K562 (cell line): Measurements from ENCODE around the gene PPP2R5A. TPM values are rescaled to one million over a fixed set of nuclear protein-coding genes. Genes with fewer than 3 reads are reported as not detected.
A peak's percentile ranks its signal among the peaks of the same experiment; 100 is the strongest.

Experiments used
- ATAC-seq: fragments of 200-7000 bp; cut with Tn5 transposase; 3 replicates; pipeline ENCODE4 v1.9.1; 2020; ENCODE audit warnings: moderate library complexity
- BruUV-seq: library from RNA; stranded (reverse); fragments of 400-500 nt; replicated peaks from 2 replicates; lab custom pipeline; 2021; lab: Mats Ljungman, UMichigan
- CTCF ChIA-PET: fragments of 300-600 bp; formaldehyde crosslinking; extraction: SDS; loops from one replicate; lab custom pipeline; 2021; ENCODE audit warnings: low intra/inter-chr PET ratio; lab: Yijun Ruan, JAX
- POLR2A ChIA-PET: fragments of 300-600, 350-650 bp; sonication (Branson Sonifier 250); formaldehyde crosslinking; extraction: SDS; loops from one replicate; lab custom pipeline; 2021; ENCODE audit warnings: antibody characterized with exemption, inconsistent platforms; lab: Yijun Ruan, JAX
- DNase-seq, 4 experiments: peaks; one replicate each; pipeline versions ENCODE4 v3.0.0 to v3.0.0-alpha.2; 2011 to 2018; ENCODE audit warnings: low spot score in 3 of 4, mixed read lengths in 3 of 4; ENCODE audit errors: extremely low read depth in 1 of 4
- FAIRE-seq: peaks from 2 replicates; lab custom pipeline; 2011; peaks lifted over from hg19 to GRCh38; lab: Jason Lieb, UNC
- H2AFZ ChIP-seq: 2 replicates; pipeline ENCODE4 v1.6.0; 2011; ENCODE audit warnings: low read depth, low read length, control low read depth, inconsistent platforms
- H3K27ac ChIP-seq: fragments of 200-600 bp; 3 replicates; pipeline ENCODE4 v1.8.0; 2011; ENCODE audit warnings: low read depth, mild to moderate bottlenecking, control low read depth, inconsistent platforms, low read length, moderate library complexity, mixed read lengths; ENCODE audit errors: extremely low read depth
- H3K27me3 ChIP-seq, 2 experiments: fragments of 300-600 bp in 1 of 2; 2 replicates in 1 of 2; 3 replicates in 1 of 2; pipeline versions ENCODE4 v1.6.0 to v1.8.0; 2011; ENCODE audit warnings: inconsistent platforms in 2 of 2, low read length in 2 of 2, mild to moderate bottlenecking in 1 of 2, mixed read lengths in 1 of 2, moderate library complexity in 1 of 2; ENCODE audit not compliant: control insufficient read depth in 2 of 2, insufficient read depth in 2 of 2
- H3K36me3 ChIP-seq: fragments of 300-600 bp; 3 replicates; pipeline ENCODE4 v1.8.0; 2011; ENCODE audit warnings: mild to moderate bottlenecking, low read length, inconsistent platforms; ENCODE audit not compliant: control insufficient read depth, insufficient read depth
- H3K4me1 ChIP-seq, 2 experiments: fragments of 200-600 bp in 1 of 2; replicated peaks in 1 of 2; 2 replicates in 1 of 2; 3 replicates in 1 of 2; pipeline versions ENCODE4 v1.5.1 to v1.8.0; 2011; ENCODE audit warnings: inconsistent platforms in 2 of 2, low read length in 2 of 2, mild to moderate bottlenecking in 1 of 2, mixed read lengths in 1 of 2, moderate library complexity in 1 of 2; ENCODE audit not compliant: control insufficient read depth in 2 of 2, insufficient read depth in 2 of 2
- H3K4me2 ChIP-seq: 2 replicates; pipeline ENCODE4 v1.6.1; 2011; ENCODE audit warnings: low read length, control low read depth, inconsistent platforms, mixed read lengths; ENCODE audit not compliant: insufficient read depth
- H3K4me3 ChIP-seq: fragments of 200-600 bp; sonication (generic), shearing (Covaris generic); 2 replicates; pipeline ENCODE4 v1.5.1; 2016; ENCODE audit warnings: control low read depth, inconsistent platforms
- H3K79me2 ChIP-seq: fragments of 200-600 bp; 3 replicates; pipeline ENCODE4 v1.8.0; 2011; ENCODE audit warnings: low read length, inconsistent platforms; ENCODE audit not compliant: control insufficient read depth, insufficient read depth
- H3K9ac ChIP-seq, 2 experiments: 2 replicates each; pipeline versions ENCODE4 v1.6.0 to v1.6.1; 2011; ENCODE audit warnings: low read depth in 2 of 2, low read length in 2 of 2, control low read depth in 1 of 2, inconsistent platforms in 1 of 2, mild to moderate bottlenecking in 1 of 2, mixed read lengths in 1 of 2; ENCODE audit not compliant: insufficient read depth in 1 of 2
- H3K9me1 ChIP-seq: one replicate; pipeline ENCODE4 v1.6.0; 2011; ENCODE audit warnings: inconsistent platforms, mild to moderate bottlenecking, low read length, moderate library complexity; ENCODE audit not compliant: control insufficient read depth, insufficient read depth
- H3K9me3 ChIP-seq: replicated peaks from 2 replicates; pipeline ENCODE4 v1.5.1; 2011; ENCODE audit warnings: low read depth, low read length, inconsistent platforms; ENCODE audit not compliant: control insufficient read depth, insufficient read depth
- H4K20me1 ChIP-seq: replicated peaks from 2 replicates; pipeline ENCODE4 v1.6.1; 2011; ENCODE audit warnings: low read length, inconsistent platforms, mixed read lengths; ENCODE audit not compliant: control insufficient read depth, insufficient read depth
- CCAR2 ChIP-seq: fragments of 200-400 bp; formaldehyde crosslinking; IDR thresholded peaks from 2 replicates; pipeline ENCODE4 v1.6.1; 2017; ENCODE audit warnings: mild to moderate bottlenecking, low read depth, low read length
- RBM34 ChIP-seq: fragments of 200-400 bp; formaldehyde crosslinking; IDR thresholded peaks from 2 replicates; pipeline ENCODE4 v1.6.1; 2018; ENCODE audit warnings: low read length, borderline replicate concordance; ENCODE audit not compliant: insufficient read depth
- ZNF609 ChIP-seq: sonication (generic); formaldehyde crosslinking; IDR thresholded peaks from 2 replicates; pipeline ENCODE4 v1.8.1; 2023; ENCODE audit warnings: missing genetic modification reagents, mild to moderate bottlenecking, borderline replicate concordance
- ZNF668 ChIP-seq: fragments of 250-450 bp; sonication (Bioruptor Pico); IDR thresholded peaks from 2 replicates; pipeline ENCODE4 v1.8.0; 2022; ENCODE audit warnings: mild to moderate bottlenecking, inconsistent platforms
- WGBS: fragments of 100-300 bp; shearing (Covaris generic); methylation state at CpG from one replicate; pipeline ENCODE4 v1.1.6; 2016; ENCODE audit warnings: low coverage, mixed read lengths; ENCODE audit not compliant: insufficient coverage; ENCODE audit errors: missing lambda C conversion rate; 5-methylcytosine and 5-hydroxymethylcytosine counted together
- in situ Hi-C: fragments of 300-500 bp; cut with MboI; formaldehyde crosslinking; loops from 4 replicates; pipeline ENCODE4 v1.15.0; 2018; ENCODE audit warnings: inconsistent platforms, mixed read lengths
- intact Hi-C: fragments of 100-400 bp; cut with micrococcal nuclease; formaldehyde crosslinking; loops from 2 replicates; pipeline ENCODE4 v1.14.2; 2022
- polyA plus RNA-seq, 8 experiments: library from polyadenylated mRNA; depleted of rRNA in 4 of 8; stranded (reverse) in 5 of 8; unstranded in 3 of 8; fragments of >200 nt; fragmentation: Nextera tagmentation in 2 of 8; fragmentation: Illumina TruSeq in 1 of 8; extraction: Ambion mirVana in 2 of 8; extraction: Trizol in 1 of 8; gene quantifications; 2 replicates each; pipeline versions ENCODE4 v1.2.1 to v1.2.3, GENCODE V29; 2011 to 2014; ENCODE audit warnings: inconsistent platforms in 1 of 8, missing spikeins in 1 of 8
- total RNA-seq, 7 experiments: library from RNA; depleted of rRNA in 6 of 7; stranded (reverse); fragments of >200 nt in 6 of 7; fragmentation: Illumina TruSeq in 2 of 7; extraction: Trizol in 2 of 7; gene quantifications; 2 replicates each; pipeline versions ENCODE4 v1.2.1 to v1.2.3, GENCODE V29; 2011 to 2021; ENCODE audit warnings: low replicate concordance in 1 of 7

PPP2R5A gene
- total and polyA plus RNA-seq, 9 of the 15 experiments (the other 6 are each of a cell fraction or from before 2014, with no cell fraction given), result 26.9 to 106 (median 64.3) TPM

- no peak for TF ChIP-seq ZNF609 (CRISPR knock-in tag)
Observed at GRCh38 chr1:212364985-212365384, 79.8 kb downstream of the PPP2R5A start (continued).

GRCh38 chr1:212366901-212367300 is 81.7 kb downstream of the PPP2R5A start:
- Histone ChIP-seq H3K27ac (no peak overlapping the region), H3K79me2 (no peaks in the 10 kb centered on the region), H3K4me1 (no peaks in the 10 kb centered on the region), H3K27me3 (no peaks in the 10 kb centered on the region), H4K20me1 (no peaks in the 10 kb centered on the region), H3K9me1 (no peaks in the 10 kb centered on the region), H3K4me2 (no peak overlapping the region), H3K9ac (no peak overlapping the region), H3K9me3 (peaks cover 3% of the 10 kb centered on the region; the same call in 1 of the 2 replicates), H3K4me3 (no peak overlapping the region), H3K36me3 (peaks cover 58% of the 10 kb centered on the region), H2AFZ (no peak overlapping the region)
- intact Hi-C loops (loop anchor here (5.0 kb wide), 2 partner anchors 90 to 685 kb away; no protein-coding TSS in a partner anchor), in situ Hi-C loops (loop anchor here (25.0 kb wide), 1 partner anchor 680 kb away; the partner anchor contains the start of gene NEK2)
- CTCF ChIA-PET, result no interaction called here
- DNase-seq (no peak), FAIRE-seq (no peak), ATAC-seq (peak; percentile 7; the same call in 1 of the 3 replicates)
- TF ChIP-seq RBM34 (no peak), CCAR2 (no peak), ZNF668 (no peak)
- POLR2A ChIA-PET, result interaction anchor here (0.7 to 2.4 kb wide), 3 partner anchors 11 to 16 kb away, joined by 3 to 9 read pairs (median 6); no protein-coding TSS in a partner anchor
- BruUV-seq, result no TSS peak
- 56% methylated on average over 5 of the region's 5 CpGs for WGBS
